ENCODE results near the gene APOBEC4. TPM values are rescaled to one million over a fixed set of nuclear protein-coding genes. Genes with fewer than 3 reads are reported as not detected.

Gene APOBEC4
- polyA plus RNA-seq, 1 of the 3 experiments (the other 2 are of a cell fraction), result not detected

DNA sequence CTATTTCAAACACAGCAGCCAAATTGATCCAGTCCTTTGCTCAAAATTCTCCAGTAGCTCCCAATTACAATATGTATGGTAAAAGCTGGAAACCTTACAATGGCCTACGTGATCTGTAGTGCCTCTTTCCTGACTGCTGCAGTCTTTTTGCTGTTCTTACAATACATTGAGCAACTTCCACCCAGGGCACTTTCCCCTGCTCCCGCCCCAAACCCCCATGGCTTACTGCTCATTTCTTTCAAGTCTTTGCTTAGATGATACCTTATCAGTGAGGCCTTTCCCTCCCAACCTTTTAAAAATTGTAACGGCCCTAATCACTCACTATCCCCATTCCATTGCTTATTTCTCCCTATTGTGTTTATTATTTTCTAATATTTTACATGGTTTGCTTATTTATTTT is 43.9 kb upstream of the APOBEC4 start:
- Histone ChIP-seq H3K36me3 (replicated peaks in 1 of 2; ENCODE audit: control insufficient read depth in 1 of 2, insufficient read depth in 2 of 2, low read length in 1 of 2) (no peaks in the 10 kb centered on the region), H4K20me1 (ENCODE audit: insufficient read depth) (no peaks in the 10 kb centered on the region), H3K79me2 (ENCODE audit: insufficient read depth) (no peaks in the 10 kb centered on the region), H3F3A (replicated peaks; ENCODE audit: insufficient read depth) (no peaks in the 10 kb centered on the region), H3K4me2 (no peak overlapping the region), H3K4me3 (ENCODE audit: low read depth in 2 of 2, low read length in 1 of 2) (no peak overlapping the region), H3K9ac (no peak overlapping the region), H3K9me2 (no peaks in the 10 kb centered on the region), H2AFZ (ENCODE audit: low read depth) (no peak overlapping the region), H3K27ac (ENCODE audit: low read depth in 2 of 2, low read length in 1 of 2) (no peak overlapping the region), H3K27me3 (ENCODE audit: insufficient read depth) (no peaks in the 10 kb centered on the region), H3K9me3 (no peaks in the 10 kb centered on the region), H3K4me1 (ENCODE audit: control insufficient read depth in 1 of 2, insufficient read depth in 2 of 2, low read depth in 1 of 2, low read length in 1 of 2) (peaks cover 8 to 10% of the 10 kb centered on the region in 2 experiments; a peak in 1 of 4 replicates)
- WGBS (ENCODE audit: low lambda C conversion rate), result 93% methylated on average over 3 of the region's 3 CpGs
- CTCF ChIA-PET, result interaction anchor here (1.5 kb wide), 1 partner anchor 41 kb away, joined by 5 read pairs; no protein-coding TSS in a partner anchor
- DNase-seq, result no peak
- POLR2A ChIA-PET, result no interaction called here
- TF ChIP-seq, protein P1, sequence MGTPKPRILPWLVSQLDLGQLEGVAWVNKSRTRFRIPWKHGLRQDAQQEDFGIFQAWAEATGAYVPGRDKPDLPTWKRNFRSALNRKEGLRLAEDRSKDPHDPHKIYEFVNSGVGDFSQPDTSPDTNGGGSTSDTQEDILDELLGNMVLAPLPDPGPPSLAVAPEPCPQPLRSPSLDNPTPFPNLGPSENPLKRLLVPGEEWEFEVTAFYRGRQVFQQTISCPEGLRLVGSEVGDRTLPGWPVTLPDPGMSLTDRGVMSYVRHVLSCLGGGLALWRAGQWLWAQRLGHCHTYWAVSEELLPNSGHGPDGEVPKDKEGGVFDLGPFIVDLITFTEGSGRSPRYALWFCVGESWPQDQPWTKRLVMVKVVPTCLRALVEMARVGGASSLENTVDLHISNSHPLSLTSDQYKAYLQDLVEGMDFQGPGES (IDR thresholded peaks at IDR 0.05; ENCODE audit: low read depth, low read length), result no peak
- TF ChIP-seq SIN3A (IDR thresholded peaks at IDR 0.05; ENCODE audit: borderline replicate concordance, low read depth, low read length) (no peak), TEAD4 (IDR thresholded peaks at IDR 0.05; ENCODE audit: borderline replicate concordance, insufficient read depth) (no peak), RFX5 (IDR thresholded peaks at IDR 0.05; ENCODE audit: low read length) (no peak), EP300 (IDR thresholded peaks at IDR 0.05; ENCODE audit: borderline replicate concordance in 1 of 2, low read depth in 1 of 2, low read length in 1 of 2) (no peak), TCF12 (IDR thresholded peaks at IDR 0.05) (no peak)

DNA sequence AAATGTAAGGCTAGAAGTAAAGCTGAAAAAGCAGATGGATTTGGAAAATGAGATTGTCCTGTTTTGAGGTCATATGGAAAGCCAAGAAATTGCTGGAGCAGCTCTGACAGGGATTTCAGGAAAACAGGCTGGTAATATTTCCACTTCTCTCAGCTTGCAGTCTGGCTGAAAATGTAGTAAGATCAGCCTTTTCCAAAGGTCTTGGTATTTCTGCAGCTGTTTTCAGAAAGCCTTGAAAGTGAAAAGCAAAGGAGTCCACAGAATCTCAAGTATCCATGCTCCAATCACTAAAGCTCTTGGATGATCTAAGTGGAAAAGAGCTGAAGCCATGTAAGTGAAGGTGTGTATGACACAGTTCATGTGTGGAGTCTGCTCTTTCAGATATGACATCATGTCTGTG is 41.6 kb upstream of the APOBEC4 start:
- Histone ChIP-seq H3K27me3 (ENCODE audit: insufficient read depth) (no peaks in the 10 kb centered on the region), H4K20me1 (ENCODE audit: insufficient read depth) (no peaks in the 10 kb centered on the region)

GRCh38 chr1:183694066-183694465 is 41.0 kb upstream of the APOBEC4 start:
- Histone ChIP-seq H4K20me1 (ENCODE audit: insufficient read depth) (no peaks in the 10 kb centered on the region), H3K27ac (ENCODE audit: low read depth in 2 of 2, low read length in 1 of 2) (no peak overlapping the region), H3K9me2 (no peaks in the 10 kb centered on the region), H3K36me3 (replicated peaks in 1 of 2; ENCODE audit: control insufficient read depth in 1 of 2, insufficient read depth in 2 of 2, low read length in 1 of 2) (no peaks in the 10 kb centered on the region), H3K4me2 (no peak overlapping the region), H3K27me3 (ENCODE audit: insufficient read depth) (no peaks in the 10 kb centered on the region), H3K9ac (no peak overlapping the region), H3K79me2 (ENCODE audit: insufficient read depth) (no peaks in the 10 kb centered on the region), H3K4me1 (ENCODE audit: control insufficient read depth in 1 of 2, insufficient read depth in 2 of 2, low read depth in 1 of 2, low read length in 1 of 2) (peaks cover 6 to 8% of the 10 kb centered on the region in 2 experiments; a peak in 1 of 4 replicates), H3K4me3 (ENCODE audit: low read depth in 2 of 2, low read length in 1 of 2) (no peak overlapping the region), H2AFZ (ENCODE audit: low read depth) (no peak overlapping the region), H3F3A (replicated peaks; ENCODE audit: insufficient read depth) (no peaks in the 10 kb centered on the region), H3K9me3 (no peaks in the 10 kb centered on the region)
- ChIA-PET POLR2A (no interaction called here), CTCF (interaction anchor here (1.0 to 3.0 kb wide), 3 partner anchors 9 to 222 kb away, joined by 3 to 29 read pairs (median 12); no protein-coding TSS in a partner anchor)
- no peak for DNase-seq
- TF ChIP-seq MEF2A (IDR thresholded peaks at IDR 0.05; ENCODE audit: borderline replicate concordance, low read depth) (no peak), FOXM1 (IDR thresholded peaks at IDR 0.05; ENCODE audit: low read depth) (no peak), EZH2phosphoT487 (IDR thresholded peaks at IDR 0.05; ENCODE audit: borderline replicate concordance, low read depth) (no peak)
- TF ChIP-seq, protein P2, sequence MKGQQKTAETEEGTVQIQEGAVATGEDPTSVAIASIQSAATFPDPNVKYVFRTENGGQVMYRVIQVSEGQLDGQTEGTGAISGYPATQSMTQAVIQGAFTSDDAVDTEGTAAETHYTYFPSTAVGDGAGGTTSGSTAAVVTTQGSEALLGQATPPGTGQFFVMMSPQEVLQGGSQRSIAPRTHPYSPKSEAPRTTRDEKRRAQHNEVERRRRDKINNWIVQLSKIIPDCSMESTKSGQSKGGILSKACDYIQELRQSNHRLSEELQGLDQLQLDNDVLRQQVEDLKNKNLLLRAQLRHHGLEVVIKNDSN (IDR thresholded peaks at IDR 0.05; ENCODE audit: borderline replicate concordance, low read depth), result no peak
- WGBS (ENCODE audit: low lambda C conversion rate), result 92% methylated on average over 1 of the region's 1 CpG

More for the DNA sequence above, 41.6 kb upstream of the APOBEC4 start:
- TF ChIP-seq ELF1 (IDR thresholded peaks at IDR 0.05), result no peak
- TF ChIP-seq, protein P2 (IDR thresholded peaks at IDR 0.05; ENCODE audit: borderline replicate concordance, low read depth), result no peak
- no peak for TF ChIP-seq NFIC (IDR thresholded peaks at IDR 0.05; ENCODE audit: borderline replicate concordance)
- Histone ChIP-seq H3K36me3 (replicated peaks in 1 of 2; ENCODE audit: control insufficient read depth in 1 of 2, insufficient read depth in 2 of 2, low read length in 1 of 2) (no peaks in the 10 kb centered on the region), H3K9ac (no peak overlapping the region), H3K79me2 (ENCODE audit: insufficient read depth) (no peaks in the 10 kb centered on the region), H3K4me3 (ENCODE audit: low read depth in 2 of 2, low read length in 1 of 2) (no peak overlapping the region), H3K9me3 (no peaks in the 10 kb centered on the region), H3K4me2 (no peak overlapping the region), H3K4me1 (ENCODE audit: control insufficient read depth in 1 of 2, insufficient read depth in 2 of 2, low read depth in 1 of 2, low read length in 1 of 2) (peaks cover 6 to 8% of the 10 kb centered on the region in 2 experiments; a peak in 1 of 4 replicates), H3K27ac (ENCODE audit: low read depth in 2 of 2, low read length in 1 of 2) (no peak overlapping the region), H3F3A (replicated peaks; ENCODE audit: insufficient read depth) (no peaks in the 10 kb centered on the region), H2AFZ (ENCODE audit: low read depth) (no peak overlapping the region), H3K9me2 (no peaks in the 10 kb centered on the region)
- no peak for DNase-seq
- CTCF ChIA-PET, result interaction anchor here (1.0 to 3.0 kb wide), 5 partner anchors 10 to 221 kb away, joined by 3 to 29 read pairs (median 4); no protein-coding TSS in a partner anchor
- POLR2A ChIA-PET, result no interaction called here

Measured in SK-N-SH (cell line).